ENCODE measurements around the gene PDCD2L. TPM values are rescaled to one million over a fixed set of nuclear protein-coding genes. Genes with fewer than 3 reads are reported as not detected.
"Not testable (repeated sequence)": the region's sequence is repeated elsewhere in the genome, so short reads cannot be mapped to it uniquely, and the experiment has no call there.

The PDCD2L gene
- total and polyA plus RNA-seq, 3 donors from 2014 or later = 29.0 to 35.1 (median 33.8) TPM

GRCh38 chr19:34397853-34398252 is 6.3 kb upstream of the PDCD2L start:
- Histone ChIP-seq H3K27ac (no peak overlapping the region), H3K27me3 (no peaks in the 10 kb centered on the region), H3K9me3 (no peaks in the 10 kb centered on the region), H3K4me1 (peaks cover 9% of the 10 kb centered on the region), H3K36me3 (ENCODE audit: low read depth, missing control alignments) (no peaks in the 10 kb centered on the region), H3K4me3 (no peak overlapping the region)
- DNase-seq = no peak
- WGBS, 2 donors = 96 to 100% methylated on average over 1 of the region's 1 CpG
- TF ChIP-seq POLR2A (IDR thresholded peaks at IDR 0.05) (no peak), CTCF (IDR thresholded peaks at IDR 0.05) (no peak)
- intact Hi-C loops (cut with DNase I; ENCODE audit: low total_unique reads) = no loop called here

DNA sequence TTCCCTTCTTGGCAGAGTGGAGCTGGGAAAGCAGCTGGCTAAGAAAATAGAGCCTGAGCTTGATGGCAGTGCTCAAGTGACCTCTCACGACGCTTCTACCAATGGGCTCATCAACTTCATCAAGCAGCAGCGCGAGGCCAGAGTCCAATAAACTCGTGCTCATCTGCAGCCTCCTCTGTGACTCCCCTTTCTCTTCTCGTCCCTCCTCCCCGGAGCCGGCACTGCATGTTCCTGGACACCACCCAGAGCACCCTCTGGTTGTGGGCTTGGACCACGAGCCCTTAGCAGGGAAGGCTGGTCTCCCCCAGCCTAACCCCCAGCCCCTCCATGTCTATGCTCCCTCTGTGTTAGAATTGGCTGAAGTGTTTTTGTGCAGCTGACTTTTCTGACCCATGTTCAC is 4.3 kb upstream of the PDCD2L start:
- H3K27ac ChIP-seq = peak overlapping the region; percentile 6 to 61
- H3K4me3 ChIP-seq = no peak overlapping the region
- H3K4me1 ChIP-seq = peaks cover 9% of the 10 kb centered on the region
- no peaks in the 10 kb centered on the region for H3K36me3 ChIP-seq (ENCODE audit: low read depth, missing control alignments)
- no peaks in the 10 kb centered on the region for H3K27me3 ChIP-seq
- DNase-seq = peak; percentile 55
- WGBS, 2 donors = 46 to 54% methylated on average over 9 of the region's 9 CpGs
- no peaks in the 10 kb centered on the region for H3K9me3 ChIP-seq
- TF ChIP-seq CTCF (IDR thresholded peaks at IDR 0.05) (no peak), POLR2A (IDR thresholded peaks at IDR 0.05) (no peak)
- intact Hi-C loops (cut with DNase I; ENCODE audit: low total_unique reads) = no loop called here

GRCh38 chr19:34400844-34401243 is 3.4 kb upstream of the PDCD2L start:
- H3K36me3 ChIP-seq (ENCODE audit: low read depth, missing control alignments); H3K4me1 ChIP-seq; H3K4me3 ChIP-seq; H3K27me3 ChIP-seq; H3K9me3 ChIP-seq; intact Hi-C loops (cut with DNase I; ENCODE audit: low total_unique reads); DNase-seq; H3K27ac ChIP-seq: not testable (repeated sequence)
- WGBS, 2 donors = 95 to 98% methylated on average over 8 of the region's 8 CpGs

DNA sequence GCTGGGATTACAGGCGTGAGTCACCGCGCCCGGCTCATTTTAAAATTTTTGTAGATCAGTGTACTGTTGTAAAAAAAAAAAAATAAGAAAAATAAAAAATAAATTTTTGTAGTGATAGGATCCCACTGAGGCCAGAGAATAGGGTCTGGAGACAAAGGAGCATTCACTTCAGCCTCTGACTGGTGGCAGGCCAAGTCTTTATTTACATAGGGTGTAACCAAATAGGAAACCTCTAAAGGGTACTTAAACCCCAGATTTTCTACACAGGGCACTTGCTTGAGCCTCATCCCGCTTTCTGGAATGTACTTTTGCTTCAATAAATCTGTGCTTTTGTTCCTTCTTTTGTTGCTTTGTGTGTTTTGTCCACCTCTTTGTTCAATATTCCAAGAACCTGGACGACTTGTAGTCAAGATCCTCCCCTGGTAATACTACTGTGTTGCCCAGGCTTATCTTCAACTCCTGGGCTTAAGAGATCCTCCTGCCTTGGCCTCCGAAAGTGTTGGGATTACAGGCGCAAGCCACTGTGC is 2.1 kb upstream of the PDCD2L start:
- Histone ChIP-seq H3K27ac (no peak overlapping the region), H3K4me1 (peaks cover 9% of the 10 kb centered on the region), H3K36me3 (ENCODE audit: low read depth, missing control alignments) (no peaks in the 10 kb centered on the region), H3K27me3 (no peaks in the 10 kb centered on the region), H3K9me3 (no peaks in the 10 kb centered on the region), H3K4me3 (no peak overlapping the region)
- no peak for TF ChIP-seq CTCF (IDR thresholded peaks at IDR 0.05)
- no peak for TF ChIP-seq POLR2A (IDR thresholded peaks at IDR 0.05)
- intact Hi-C loops (cut with DNase I; ENCODE audit: low total_unique reads) = no loop called here
- WGBS, 2 donors = 88 to 90% methylated on average over 8 of the region's 8 CpGs
- no peak for DNase-seq

DNA sequence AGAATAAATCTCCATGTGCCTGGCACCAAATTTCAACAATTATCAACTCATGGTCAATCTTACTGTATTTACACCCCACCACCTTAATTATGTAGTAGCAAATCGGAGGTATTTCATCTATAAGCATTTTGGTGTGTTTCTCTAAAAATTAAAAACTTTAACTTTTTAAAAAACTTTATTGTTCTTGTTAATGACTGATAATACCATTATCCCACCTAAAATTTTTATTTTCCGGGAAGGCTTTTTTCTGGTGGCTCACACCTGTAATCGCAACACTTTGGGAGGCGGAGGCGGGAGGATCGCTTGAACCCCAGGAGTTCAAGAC is 453 bp upstream of the PDCD2L start:
- intact Hi-C loops (cut with DNase I; ENCODE audit: low total_unique reads) = no loop called here
- Histone ChIP-seq H3K36me3 (ENCODE audit: low read depth, missing control alignments) (no peaks in the 10 kb centered on the region), H3K4me3 (peak overlapping the region; percentile 73), H3K27ac (peak overlapping the region in 1 of 2 donors; percentile 50), H3K9me3 (no peaks in the 10 kb centered on the region), H3K4me1 (peaks cover 9% of the 10 kb centered on the region), H3K27me3 (no peaks in the 10 kb centered on the region)
- no peak for DNase-seq
- TF ChIP-seq CTCF (IDR thresholded peaks at IDR 0.05) (no peak), POLR2A (IDR thresholded peaks at IDR 0.05) (no peak)
- 12 to 19% methylated on average over 6 of the region's 6 CpGs for WGBS, 2 donors

Data from testis (tissue), 3 donors.